T-helper 2 cell (primary cell): Measurements from ENCODE around the gene PRIMA1.

Source experiments
- DNase-seq, 5 experiments: peaks; one replicate each; pipeline versions ENCODE4 v3.0.0 to v3.0.0-alpha.2; 2012 to 2022

Gene PRIMA1

GRCh38 chr14:93794756-93795155 is 6.5 kb upstream of the PRIMA1 start:
- no peak for DNase-seq

- DNase-seq: no peak
Measured at GRCh38 chr14:93793555-93794324, 5.5 kb upstream of the PRIMA1 start.

GRCh38 chr14:93792391-93792790 is 4.1 kb upstream of the PRIMA1 start:
- no peak for DNase-seq

GRCh38 chr14:93790966-93791365 is 2.7 kb upstream of the PRIMA1 start:
- no peak for DNase-seq

- no peak for DNase-seq
Measured at GRCh38 chr14:93789228-93790130, 1.2 kb upstream of the PRIMA1 start.

- DNase-seq: no peak
Measured at GRCh38 chr14:93788543-93789227, 400 bp upstream of the PRIMA1 start.

- no peak for DNase-seq
Measured at GRCh38 chr14:93787465-93788292, 606 bp downstream of the PRIMA1 start.

GRCh38 chr14:93785423-93785822 is 2.9 kb downstream of the PRIMA1 start:
- no peak for DNase-seq

GRCh38 chr14:93784878-93785277 is 3.4 kb downstream of the PRIMA1 start:
- no peak for DNase-seq

- no peak for DNase-seq
Measured at GRCh38 chr14:93780813-93781400, 7.4 kb downstream of the PRIMA1 start.

GRCh38 chr14:93778856-93779629 is 9.2 kb downstream of the PRIMA1 start:
- DNase-seq: no peak

- no peak for DNase-seq
Measured at GRCh38 chr14:93778453-93778852, 9.8 kb downstream of the PRIMA1 start.

- DNase-seq: no peak
Measured at GRCh38 chr14:93775744-93776143, 12.5 kb downstream of the PRIMA1 start.

GRCh38 chr14:93775158-93775557 is 13.1 kb downstream of the PRIMA1 start:
- no peak for DNase-seq

GRCh38 chr14:93772263-93772662 is 16.0 kb downstream of the PRIMA1 start:
- DNase-seq: no peak

- DNase-seq: no peak
Measured at GRCh38 chr14:93765970-93766369, 22.3 kb downstream of the PRIMA1 start.

- DNase-seq: no peak
Measured at GRCh38 chr14:93765155-93765554, 23.1 kb downstream of the PRIMA1 start.

- no peak for DNase-seq
Measured at GRCh38 chr14:93764211-93764659, 24.1 kb downstream of the PRIMA1 start.

GRCh38 chr14:93759719-93760307 is 28.5 kb downstream of the PRIMA1 start:
- DNase-seq: no peak

- no peak for DNase-seq
Measured at GRCh38 chr14:93757206-93757605, 31.1 kb downstream of the PRIMA1 start.

GRCh38 chr14:93753647-93754046 is 34.6 kb downstream of the PRIMA1 start:
- DNase-seq: no peak
